Measurements from ENCODE around the gene SRPK2. TPM values are rescaled to one million over a fixed set of nuclear protein-coding genes. Genes with fewer than 3 reads are reported as not detected.

Gene SRPK2
- total and polyA plus RNA-seq, 2 of the 8 experiments (the other 6 are each of a cell fraction or from before 2014, with no cell fraction given) = 10.0 to 47.1 TPM

- H3K79me2 ChIP-seq (ENCODE audit: control insufficient read depth in 1 of 2, insufficient read depth in 2 of 2, low read length in 2 of 2) = peaks cover 9 to 26% of the 10 kb centered on the region in 2 experiments
- H4K5ac ChIP-seq (ENCODE audit: insufficient read length, low read depth, low read length) = no peak overlapping the region
- H3K56ac ChIP-seq (replicated peaks; ENCODE audit: insufficient read length, low read depth, low read length) = no peak overlapping the region
- H3K23ac ChIP-seq (ENCODE audit: insufficient read length) = no peak overlapping the region
- no peak overlapping the region for H4K91ac ChIP-seq (replicated peaks; ENCODE audit: insufficient read length, low read length)
- H2BK12ac ChIP-seq (ENCODE audit: low read depth, low read length) = no peak overlapping the region
- H3K27me3 ChIP-seq (replicated peaks in 1 of 4; ENCODE audit: control insufficient read depth in 3 of 4, extremely low read depth in 1 of 4, insufficient read depth in 3 of 4, low read length in 3 of 4) = no peaks in the 10 kb centered on the region
- no peak overlapping the region for H3K4me3 ChIP-seq (ENCODE audit: extremely low read depth in 1 of 4, insufficient read depth in 2 of 4, low read depth in 3 of 4, low read length in 4 of 4)
- H3K36me3 ChIP-seq (ENCODE audit: control insufficient read depth in 2 of 4, insufficient read depth in 4 of 4, low read length in 3 of 4) = peaks cover 0 to 4% (median 1%) of the 10 kb centered on the region in 4 experiments; a peak in 3 of 8 replicates
- FAIRE-seq (no peak), DNase-seq (ENCODE audit: low read depth in 1 of 2, low spot score in 2 of 2) (no peak)
- H3K79me1 ChIP-seq (ENCODE audit: low read depth, low read length) = peaks cover 3% of the 10 kb centered on the region; the same call in 1 of the 2 replicates
- 79% methylated on average over 1 of the region's 1 CpG; no CpG with 5 or more reads in 1 of the 2 experiments for WGBS, 2 experiments (ENCODE audit: extremely low coverage in 1 of 2, insufficient coverage in 1 of 2, insufficient read length in 1 of 2, insufficient replicate concordance in 2 of 2, low coverage in 1 of 2, low lambda C conversion rate in 2 of 2, missing lambda C conversion rate in 1 of 2)
- no peak overlapping the region for H2BK120ac ChIP-seq (replicated peaks; ENCODE audit: low read depth, low read length)
- no peak overlapping the region for H2AK5ac ChIP-seq (ENCODE audit: low read depth, low read length)
- H3K14ac ChIP-seq (ENCODE audit: insufficient read length) = no peak overlapping the region
- no peak overlapping the region for H2BK15ac ChIP-seq (ENCODE audit: low read length)
- no peak overlapping the region for H3K18ac ChIP-seq (ENCODE audit: extremely low read depth, low read length)
- CTCF ChIA-PET (ENCODE audit: partially characterized antibody) = no interaction called here
- H4K8ac ChIP-seq (ENCODE audit: extremely low read depth, insufficient read depth, low read length) = no peak overlapping the region
- TF ChIP-seq SP1 (IDR thresholded peaks at IDR 0.05; ENCODE audit: low read depth, low read length) (no peak), FOSL1 (IDR thresholded peaks at IDR 0.05; ENCODE audit: insufficient read depth, low read depth, low read length) (no peak), RNF2 (IDR thresholded peaks at IDR 0.05; ENCODE audit: borderline replicate concordance, low read depth, low read length, missing control alignments, poor library complexity, severe bottlenecking) (no peak)
- H3K9me3 ChIP-seq (ENCODE audit: insufficient read depth in 2 of 2, low read depth in 1 of 2, low read length in 1 of 2) = no peaks in the 10 kb centered on the region
- H3K9ac ChIP-seq (replicated peaks in 1 of 4; ENCODE audit: extremely low read depth in 1 of 4, low read depth in 3 of 4, low read length in 3 of 4) = no peak overlapping the region
- H3K4me2 ChIP-seq (ENCODE audit: insufficient read depth in 1 of 2, low read depth in 2 of 2, low read length in 2 of 2) = no peak overlapping the region
- H3K23me2 ChIP-seq (ENCODE audit: low read depth, low read length) = no peaks in the 10 kb centered on the region; the same call in 1 of the 2 replicates
- POLR2A ChIA-PET (ENCODE audit: partially characterized antibody) = interaction anchor here (1.2 to 4.5 kb wide), 4 partner anchors 9 to 13 kb away, joined by 3 to 28 read pairs (median 6); no protein-coding TSS in a partner anchor
- no peak overlapping the region for H2BK20ac ChIP-seq (ENCODE audit: low read length)
- H3K4ac ChIP-seq (replicated peaks; ENCODE audit: insufficient read length, low read depth, low read length) = no peak overlapping the region
- peaks cover 0 to 3% (median 0%) of the 10 kb centered on the region in 4 experiments; a peak in 2 of 7 replicates for H3K4me1 ChIP-seq (replicated peaks in 1 of 4; ENCODE audit: control insufficient read depth in 3 of 4, insufficient read depth in 4 of 4, low read length in 3 of 4)
- H2BK5ac ChIP-seq (ENCODE audit: low read depth, low read length) = no peak overlapping the region
- no peak overlapping the region for H3K27ac ChIP-seq (ENCODE audit: low read depth, low read length)
- H2AFZ ChIP-seq (ENCODE audit: low read length) = no peak overlapping the region
- peaks cover 4 to 11% of the 10 kb centered on the region in 2 experiments for H4K20me1 ChIP-seq (replicated peaks in 1 of 2; ENCODE audit: control insufficient read depth in 1 of 2, insufficient read depth in 2 of 2, low read length in 2 of 2)
These were observed 1.2 kb upstream of the SRPK2 start for GRCh38 chr7:105389889-105390288.
